Kidney capillary endothelial cell (primary cell): ENCODE data around the gene CLCA1.
"Not testable (repeated sequence)": the region's sequence is repeated elsewhere in the genome, so short reads cannot be mapped to it uniquely, and the experiment has no call there.

Experiments used
- DNase-seq: peaks from one replicate; pipeline ENCODE4 v3.0.0-alpha.2; 2018; ENCODE audit warnings: low spot score

CLCA1 gene

DNA sequence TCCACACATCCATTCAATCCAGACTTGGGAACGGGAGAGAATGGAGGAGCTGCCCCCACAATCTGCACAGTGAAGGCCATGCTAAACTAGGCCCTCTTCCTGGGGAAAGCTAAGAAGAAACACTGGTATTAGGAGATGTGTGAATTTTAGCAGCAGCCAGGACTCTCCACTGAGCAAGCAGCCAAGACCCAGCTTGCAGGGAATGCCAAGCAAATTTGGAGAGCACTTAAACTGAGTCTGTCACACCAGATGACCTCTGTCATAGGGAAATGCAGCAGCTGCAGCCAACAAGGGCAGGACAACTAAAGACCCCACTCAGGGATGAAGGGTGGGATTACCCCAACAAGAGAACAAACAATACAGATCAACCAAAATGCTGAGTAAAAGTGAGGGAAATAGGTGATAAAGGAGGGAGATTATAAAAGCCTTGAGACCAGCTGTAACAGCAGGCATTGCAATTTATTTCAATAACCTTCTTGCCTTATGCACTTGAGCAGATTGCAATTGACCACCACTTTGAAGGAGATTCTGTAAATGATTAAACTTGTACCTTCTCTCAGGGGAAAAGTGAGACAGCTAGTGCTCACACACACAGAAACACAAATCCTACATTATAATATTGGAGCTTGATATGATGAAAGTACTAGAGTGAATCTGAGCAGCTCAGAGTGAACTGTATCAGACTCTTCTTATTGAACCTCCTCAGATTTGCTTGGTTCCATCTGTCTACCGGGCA lies 2.5 kb upstream of the CLCA1 start:
- DNase-seq, result no peak

DNA sequence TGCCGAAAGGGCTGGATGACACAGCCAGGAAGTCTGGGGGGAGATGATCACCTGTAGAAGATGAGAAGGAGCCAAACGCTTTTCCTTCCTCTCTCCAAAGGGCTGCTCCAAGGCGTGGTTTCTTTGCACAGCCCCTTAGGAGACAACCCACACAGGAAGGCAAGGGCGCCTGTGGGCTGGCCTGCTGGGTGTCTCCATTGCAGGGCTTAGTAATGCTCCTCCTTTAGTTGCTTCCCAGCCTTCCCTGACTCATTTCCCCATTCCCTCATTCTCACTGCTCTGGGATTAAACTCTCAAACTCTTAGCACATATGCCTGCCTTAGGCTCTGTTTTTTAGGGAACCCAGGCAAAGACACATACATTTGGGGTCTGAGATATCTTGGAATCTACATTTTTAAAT lies 1.7 kb upstream of the CLCA1 start:
- DNase-seq, result no peak

- no peak for DNase-seq
Measured at GRCh38 chr1:86470859-86471258, 2.1 kb downstream of the CLCA1 start.

DNA sequence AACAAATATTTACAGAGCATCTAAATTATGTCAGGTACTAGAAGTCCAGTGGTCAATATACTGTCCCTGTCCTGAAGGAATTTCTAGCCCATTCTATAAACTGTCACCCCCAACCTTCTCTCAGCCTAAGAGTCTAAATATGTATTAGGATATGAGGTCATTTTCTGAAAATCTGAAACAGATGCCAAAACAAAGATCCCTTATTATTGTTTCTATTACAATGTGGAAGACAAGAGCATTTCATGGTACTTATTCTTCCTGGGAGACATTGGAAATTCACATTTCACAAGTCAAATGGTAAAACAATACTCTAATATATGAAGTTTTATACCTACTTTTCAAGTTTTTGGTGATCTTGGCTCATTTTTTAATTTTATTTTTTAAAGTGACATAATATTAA lies 2.6 kb downstream of the CLCA1 start:
- DNase-seq, result no peak

- no peak for DNase-seq
Measured at GRCh38 chr1:86472152-86472551, 3.4 kb downstream of the CLCA1 start.

- DNase-seq, result no peak
Measured at GRCh38 chr1:86472767-86473166, 4.0 kb downstream of the CLCA1 start.

- DNase-seq, result no peak
Measured at GRCh38 chr1:86477256-86477655, 8.5 kb downstream of the CLCA1 start.

DNA sequence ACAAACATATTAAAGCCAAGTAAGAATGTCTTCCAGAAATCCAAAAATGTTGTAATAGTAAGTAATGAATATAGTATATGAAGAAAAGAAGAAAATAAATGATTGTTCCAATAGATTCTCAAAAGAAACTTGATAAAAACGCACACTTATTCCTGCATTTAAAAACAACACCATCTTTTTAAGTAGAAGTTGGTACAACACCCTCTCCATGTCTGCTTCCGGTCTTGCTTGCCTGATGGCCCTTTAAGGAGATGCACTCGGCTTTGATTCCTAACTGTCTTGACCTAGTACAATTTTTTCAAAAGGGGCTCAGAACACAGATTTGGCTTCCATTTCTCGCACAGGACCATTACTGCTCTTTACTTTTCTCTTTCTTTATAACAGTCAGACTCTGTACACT lies 9.0 kb downstream of the CLCA1 start:
- no peak for DNase-seq

GRCh38 chr1:86478416-86479156 lies 9.9 kb downstream of the CLCA1 start:
- DNase-seq, result no peak

- DNase-seq, result no peak
Measured at GRCh38 chr1:86481966-86482365, 13.2 kb downstream of the CLCA1 start.

DNA sequence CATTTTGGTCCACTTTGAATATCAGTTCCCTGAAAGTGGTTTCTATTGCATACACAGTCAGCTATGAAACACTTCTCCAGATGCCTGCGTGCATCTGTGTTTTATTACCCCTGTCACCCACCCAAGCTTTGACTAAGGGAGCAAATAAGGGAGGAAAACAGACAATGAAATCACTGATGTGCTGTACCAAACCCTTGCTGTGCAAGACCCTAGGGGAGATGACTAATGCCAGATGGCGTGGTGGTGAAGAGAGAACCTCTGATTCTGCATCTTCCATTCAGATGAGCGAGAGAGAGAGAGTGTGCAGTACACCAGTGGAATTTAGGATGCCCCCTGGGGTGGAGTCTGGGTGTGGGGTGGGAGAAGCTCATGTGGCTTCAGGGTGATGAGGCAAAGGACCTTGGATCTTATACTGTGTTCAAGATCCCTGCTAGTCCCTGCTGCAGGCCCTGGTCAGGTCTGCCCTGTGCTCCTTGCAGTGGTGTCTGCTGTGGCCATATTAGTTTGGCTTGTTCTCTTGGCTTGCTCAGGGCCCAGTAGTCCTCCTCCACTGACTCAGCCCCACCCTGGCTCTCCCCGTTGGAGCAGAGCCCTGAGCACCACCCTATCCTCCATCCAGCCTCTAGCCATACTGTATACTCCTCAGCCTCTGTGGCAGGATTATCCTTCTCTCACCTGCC lies 18.5 kb downstream of the CLCA1 start:
- DNase-seq, result no peak

- no peak for DNase-seq
Measured at GRCh38 chr1:86487811-86488141, 19.0 kb downstream of the CLCA1 start.

GRCh38 chr1:86489242-86489878 lies 20.6 kb downstream of the CLCA1 start:
- no peak for DNase-seq

DNA sequence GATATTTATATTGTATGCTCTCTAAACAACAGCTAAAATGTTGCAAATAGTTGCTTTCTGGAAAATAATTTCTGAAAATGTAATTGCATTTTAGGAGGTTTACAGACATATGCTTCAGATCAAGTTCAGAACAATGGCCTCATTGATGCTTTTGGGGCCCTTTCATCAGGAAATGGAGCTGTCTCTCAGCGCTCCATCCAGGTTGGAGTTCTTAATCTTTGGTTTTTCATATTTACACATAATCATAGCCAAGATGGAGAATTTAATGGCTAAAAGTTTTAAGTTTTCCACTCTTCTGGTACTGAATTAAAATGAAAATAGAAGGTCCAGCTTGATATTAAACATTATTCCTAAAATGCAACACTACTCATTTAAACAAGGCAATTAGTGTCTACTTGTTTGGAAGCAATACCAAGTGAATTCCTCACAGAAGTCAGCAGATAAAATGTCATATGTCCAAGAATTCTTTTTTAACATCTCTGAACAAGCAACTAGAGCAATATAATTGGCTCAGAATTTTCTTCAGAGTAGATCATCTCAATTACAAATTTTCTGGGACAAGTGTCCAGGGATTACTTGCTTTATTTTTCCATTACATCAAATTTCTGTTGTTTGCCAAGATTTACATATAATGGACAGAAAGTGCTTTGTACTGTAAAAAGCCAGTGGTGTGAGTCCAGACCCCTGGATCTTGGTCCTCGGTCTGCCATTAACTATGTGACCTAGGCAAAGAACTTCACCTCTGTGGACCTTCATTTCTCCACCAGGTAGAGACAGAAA lies 22.6 kb downstream of the CLCA1 start:
- DNase-seq, result no peak

GRCh38 chr1:86498281-86498680 lies 29.6 kb downstream of the CLCA1 start:
- no peak for DNase-seq

- peak; percentile 64 for DNase-seq
Measured at GRCh38 chr1:86499987-86500593, 31.4 kb downstream of the CLCA1 start.

GRCh38 chr1:86500714-86501113 lies 32.0 kb downstream of the CLCA1 start:
- no peak for DNase-seq

DNA sequence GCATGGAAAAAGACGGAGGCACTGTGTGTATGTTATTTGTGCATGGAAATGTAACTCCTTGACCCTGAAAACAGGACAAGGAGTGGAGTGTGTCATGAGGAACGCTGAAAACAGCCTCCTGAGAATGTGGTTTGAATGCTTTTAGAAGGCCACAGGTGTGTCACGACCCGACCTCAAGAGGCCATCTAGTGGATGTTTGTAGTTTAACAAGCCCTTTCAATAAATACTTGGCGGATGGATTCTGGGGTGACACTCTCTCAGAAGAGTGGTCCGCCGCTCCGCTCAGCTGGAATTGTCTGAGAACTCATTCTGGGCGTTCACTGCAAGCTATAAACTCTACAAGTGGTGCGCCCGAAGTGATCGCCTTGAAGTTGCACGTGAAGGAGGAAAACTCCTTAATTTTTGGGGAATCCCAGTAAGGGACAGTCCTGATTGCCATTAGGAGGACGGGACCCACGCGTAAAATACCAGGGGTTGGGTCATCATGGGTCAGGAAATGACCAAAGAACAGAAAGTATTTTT lies 33.5 kb downstream of the CLCA1 start:
- DNase-seq, result not testable (repeated sequence)

GRCh38 chr1:86502721-86503405 lies 34.1 kb downstream of the CLCA1 start:
- no peak for DNase-seq

DNA sequence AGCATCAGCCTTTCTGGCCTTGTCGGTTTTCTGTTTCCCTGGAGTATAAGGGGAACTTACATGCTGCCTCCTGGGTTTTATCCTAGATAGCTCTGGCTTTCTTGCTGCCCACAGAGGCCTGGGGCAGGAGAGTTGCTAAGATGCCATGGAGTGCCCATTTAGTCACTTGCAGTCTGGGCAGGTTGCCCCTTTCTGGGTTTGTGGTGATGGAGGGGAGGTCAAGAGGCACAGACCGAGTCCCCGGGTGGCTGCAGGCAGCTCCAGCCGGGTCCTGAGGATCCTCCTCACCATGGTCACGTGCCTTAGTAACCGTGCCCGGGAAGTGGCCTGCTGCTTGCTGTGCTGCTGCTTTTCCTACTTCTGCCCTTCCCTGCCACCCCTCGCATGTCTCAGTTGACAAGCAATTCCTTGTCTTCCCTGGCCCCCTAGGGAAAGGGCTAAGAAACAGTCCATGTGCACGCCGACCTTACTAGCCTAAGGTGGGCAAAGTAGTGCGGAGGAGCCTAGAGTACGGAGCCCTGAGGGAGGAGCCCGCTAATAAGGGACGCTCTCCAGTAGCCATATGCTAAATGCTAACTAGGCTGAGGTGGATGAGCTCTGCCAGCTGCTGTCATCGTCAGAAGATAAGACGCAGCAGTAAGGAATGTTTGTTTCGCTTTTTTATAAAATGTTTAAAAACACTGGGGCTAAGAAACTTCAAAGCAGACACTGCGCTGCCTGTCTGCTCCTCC lies 34.8 kb downstream of the CLCA1 start:
- no peak for DNase-seq
